PC-3 (cell line): ENCODE results near the gene SCAF8.
"Not testable (repeated sequence)": the region's sequence is repeated elsewhere in the genome, so short reads cannot be mapped to it uniquely, and the experiment has no call there.

ENCODE experiments used
- CTCF ChIP-seq: fragments of 300-600 bp; sonication (generic); conservative IDR thresholded peaks from 2 replicates; pipeline ENCODE4 v1.5.1; 2017; ENCODE audit warnings: antibody characterized with exemption, low read depth, mild to moderate bottlenecking, low read length
- EZH2 ChIP-seq: fragments of 300-600 bp; sonication (generic); IDR thresholded peaks from one replicate; pipeline ENCODE4 v1.6.1; 2017; ENCODE audit warnings: antibody characterized with exemption, mild to moderate bottlenecking, low read length; ENCODE audit not compliant: unreplicated experiment
- EZH2phosphoT487 ChIP-seq: fragments of 300-600 bp; sonication (generic); IDR thresholded peaks from 2 replicates; pipeline ENCODE4 v1.6.1; 2018; ENCODE audit warnings: mild to moderate bottlenecking, antibody characterized with exemption, low read length, borderline replicate concordance

- not testable (repeated sequence) for TF ChIP-seq CTCF, EZH2phosphoT487, EZH2
Measured at GRCh38 chr6:154744029-154744745, 11.0 kb downstream of the SCAF8 start.
